AG09319 (cell line): ENCODE results near the gene PTRH1.
A peak's percentile ranks its signal among the peaks of the same experiment; 100 is the strongest.

Experiments used
- DNase-seq: peaks from one replicate; pipeline ENCODE4 v3.0.0-alpha.2; 2010; ENCODE audit warnings: low read depth; ENCODE audit errors: extremely low read depth
- TF ChIP-seq, protein P1 (sequence below): IDR thresholded peaks from 2 replicates; pipeline ENCODE4 v1.5.1; 2011; ENCODE audit warnings: low read depth, mild to moderate bottlenecking, inconsistent platforms, low read length, moderate library complexity

PTRH1 gene

DNA sequence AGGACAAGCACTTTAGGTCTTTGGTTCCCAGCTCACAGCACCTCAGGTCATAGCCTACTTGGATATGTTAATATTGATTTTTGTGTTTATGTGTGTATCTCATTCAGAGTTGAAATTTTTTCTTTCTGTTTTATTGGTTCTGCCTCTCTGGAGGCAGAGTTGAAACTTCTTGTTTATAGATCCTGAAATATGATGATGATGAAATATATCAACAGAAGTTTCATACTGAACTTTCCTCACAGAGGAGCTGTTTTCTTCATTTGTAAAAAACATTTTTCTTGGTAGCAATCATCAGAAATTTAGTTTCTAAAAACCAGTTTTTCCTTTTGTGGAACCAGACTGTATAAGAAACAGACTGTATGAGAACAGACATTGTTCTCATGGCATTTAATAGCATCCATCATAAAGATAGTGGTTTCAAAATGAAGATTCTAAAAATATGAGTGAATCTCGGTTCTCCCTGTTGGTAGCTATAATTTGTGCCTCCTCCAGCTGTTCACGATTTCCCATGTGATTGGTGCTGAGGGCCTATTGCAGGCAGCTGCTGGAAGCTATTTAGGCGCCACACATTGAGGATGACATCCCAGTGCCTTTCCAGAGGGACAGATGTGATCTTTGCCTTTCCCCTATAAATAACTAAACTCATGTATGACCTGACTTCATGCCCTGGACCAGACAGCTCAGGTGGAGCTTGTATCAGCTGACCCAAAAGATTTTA lies 48.2 kb downstream of the PTRH1 start:
- TF ChIP-seq, protein P1, sequence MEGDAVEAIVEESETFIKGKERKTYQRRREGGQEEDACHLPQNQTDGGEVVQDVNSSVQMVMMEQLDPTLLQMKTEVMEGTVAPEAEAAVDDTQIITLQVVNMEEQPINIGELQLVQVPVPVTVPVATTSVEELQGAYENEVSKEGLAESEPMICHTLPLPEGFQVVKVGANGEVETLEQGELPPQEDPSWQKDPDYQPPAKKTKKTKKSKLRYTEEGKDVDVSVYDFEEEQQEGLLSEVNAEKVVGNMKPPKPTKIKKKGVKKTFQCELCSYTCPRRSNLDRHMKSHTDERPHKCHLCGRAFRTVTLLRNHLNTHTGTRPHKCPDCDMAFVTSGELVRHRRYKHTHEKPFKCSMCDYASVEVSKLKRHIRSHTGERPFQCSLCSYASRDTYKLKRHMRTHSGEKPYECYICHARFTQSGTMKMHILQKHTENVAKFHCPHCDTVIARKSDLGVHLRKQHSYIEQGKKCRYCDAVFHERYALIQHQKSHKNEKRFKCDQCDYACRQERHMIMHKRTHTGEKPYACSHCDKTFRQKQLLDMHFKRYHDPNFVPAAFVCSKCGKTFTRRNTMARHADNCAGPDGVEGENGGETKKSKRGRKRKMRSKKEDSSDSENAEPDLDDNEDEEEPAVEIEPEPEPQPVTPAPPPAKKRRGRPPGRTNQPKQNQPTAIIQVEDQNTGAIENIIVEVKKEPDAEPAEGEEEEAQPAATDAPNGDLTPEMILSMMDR: no peak
- no peak for DNase-seq

DNA sequence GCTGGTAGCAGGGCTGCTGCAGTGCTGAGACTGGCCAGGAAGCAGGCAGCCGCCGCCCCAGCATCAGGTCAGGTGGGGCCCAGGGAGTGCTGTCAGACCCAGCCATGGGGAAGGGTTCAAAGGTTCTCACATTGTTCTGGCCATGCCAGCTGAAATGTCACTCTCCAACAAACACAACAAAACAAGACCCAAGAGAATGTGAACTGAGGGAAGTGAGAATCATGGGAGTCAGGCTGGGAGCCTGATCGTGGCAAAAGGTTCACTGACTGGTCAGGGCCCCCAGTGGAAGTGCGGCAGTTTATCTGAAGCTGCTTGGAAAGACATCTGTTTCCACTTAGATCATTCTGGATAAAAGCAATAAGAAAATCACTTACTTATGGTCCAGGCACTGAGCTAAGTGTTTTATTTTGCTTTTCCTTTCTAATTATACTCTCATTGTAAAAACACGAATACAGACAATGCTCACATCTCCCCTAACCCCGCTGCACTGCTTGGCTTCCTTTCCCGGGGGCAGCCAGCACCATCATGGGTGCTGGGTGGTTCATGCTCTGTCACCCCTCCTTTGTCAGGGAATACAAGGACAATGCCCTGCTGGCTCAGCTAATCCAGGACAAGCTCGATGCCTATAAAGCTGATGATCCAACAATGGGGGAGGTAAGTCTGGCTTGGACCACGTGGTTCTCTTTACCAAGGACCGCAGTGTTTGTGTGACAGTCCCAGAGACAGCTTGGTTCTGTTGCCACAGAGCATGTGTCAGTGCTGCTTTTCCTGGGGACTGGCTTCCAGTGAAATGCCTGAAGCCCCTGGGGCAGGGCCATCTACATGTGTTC lies 50.6 kb downstream of the PTRH1 start:
- TF ChIP-seq, protein P1: no peak
- peak; percentile 49 for DNase-seq

DNA sequence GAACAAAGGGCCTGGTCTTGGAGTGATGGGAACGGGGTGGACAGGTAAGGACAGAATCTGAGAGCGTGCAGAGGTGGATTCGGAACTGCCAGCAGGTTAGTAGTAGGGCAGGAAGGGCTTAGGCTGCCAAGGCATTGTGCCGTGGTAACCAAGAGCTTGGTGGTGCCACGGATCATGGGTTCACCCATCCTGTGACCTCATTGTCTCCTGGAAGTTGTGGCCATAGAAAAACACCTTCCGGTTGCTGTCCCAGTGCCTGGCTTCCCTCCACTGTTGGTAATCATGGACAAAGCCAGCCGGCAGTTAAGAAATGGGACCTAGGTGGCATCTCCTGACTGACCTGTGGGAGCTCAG lies 51.2 kb downstream of the PTRH1 start:
- TF ChIP-seq, protein P1: no peak
- DNase-seq: no peak
